Body of pancreas (tissue), 4 donors: ENCODE measurements around the gene CACNA2D3.

Source experiments
- CTCF ChIP-seq, 7 experiments: fragments of 450-650 bp in 4 of 7; fragments of 200-600 bp in 3 of 7; sonication (generic) in 3 of 7; IDR thresholded peaks; one replicate each; pipeline ENCODE4 v1.5.1; 2016 to 2019; ENCODE audit warnings: antibody characterized with exemption in 7 of 7
- POLR2A ChIP-seq, 3 donors: fragments of 450-650 bp; IDR thresholded peaks; one replicate each; pipeline ENCODE4 v1.6.1; 2016; ENCODE audit warnings: antibody characterized with exemption in 3 of 3, mild to moderate bottlenecking in 2 of 3

- TF ChIP-seq CTCF (IDR thresholded peaks at IDR 0.05), result no peak
- TF ChIP-seq POLR2A (IDR thresholded peaks at IDR 0.05), result no peak
Measured at GRCh38 chr3:54705730-54706129, 583.4 kb downstream of the CACNA2D3 start.
